Mononuclear cell (primary cell): ENCODE data around the gene CMYA5. TPM values are rescaled to one million over a fixed set of nuclear protein-coding genes. Genes with fewer than 3 reads are reported as not detected.

Experiments
- H3K27me3 ChIP-seq: 2 replicates; pipeline ENCODE4 v1.6.0; 2011; ENCODE audit warnings: low read length, control low read depth; ENCODE audit not compliant: insufficient read depth
- H3K4me1 ChIP-seq: 2 replicates; pipeline ENCODE4 v1.5.1; 2011; ENCODE audit warnings: mild to moderate bottlenecking, low read length, control low read depth; ENCODE audit not compliant: insufficient read depth
- H3K4me3 ChIP-seq: 2 replicates; pipeline ENCODE4 v1.5.1; 2011; ENCODE audit warnings: mild to moderate bottlenecking, low read length, moderate library complexity
- H3K9me3 ChIP-seq: 2 replicates; pipeline ENCODE4 v1.5.1; 2011; ENCODE audit warnings: low read depth, mild to moderate bottlenecking, control low read depth, low read length
- total RNA-seq: library from RNA; depleted of rRNA; stranded (reverse); fragments of >200 nt; gene quantifications from one replicate; pipeline ENCODE4 v1.2.3, GENCODE V29; 2012

The CMYA5 gene
- total RNA-seq, 1 donor, result 0.21 TPM

DNA sequence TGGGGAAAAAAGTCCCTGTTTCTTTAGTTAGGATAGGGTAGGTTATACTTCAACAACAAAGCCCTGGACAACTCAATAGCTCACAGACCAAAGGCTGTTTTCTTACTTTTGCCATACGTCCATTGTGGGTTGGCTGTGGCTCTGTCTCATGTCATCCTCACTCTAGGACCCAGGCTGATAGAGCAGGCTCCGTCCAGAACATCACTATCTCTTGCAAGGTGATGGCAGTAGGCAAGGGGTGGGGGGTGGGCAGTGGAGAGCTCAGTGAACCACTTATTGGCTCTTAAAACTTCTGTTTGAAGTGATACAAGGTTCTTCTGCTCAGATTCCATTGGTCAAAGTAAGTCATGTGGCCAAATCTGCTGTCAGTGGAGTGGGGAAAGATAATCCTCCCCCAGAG lies 126.4 kb downstream of the CMYA5 start:
- H3K27me3 ChIP-seq, result no peaks in the 10 kb centered on the region

GRCh38 chr5:79820648-79821047 lies 131.0 kb downstream of the CMYA5 start:
- no peak overlapping the region for H3K4me3 ChIP-seq
- H3K4me1 ChIP-seq, result no peaks in the 10 kb centered on the region
- H3K9me3 ChIP-seq, result no peaks in the 10 kb centered on the region
- no peaks in the 10 kb centered on the region for H3K27me3 ChIP-seq

More for the DNA sequence above, 126.4 kb downstream of the CMYA5 start:
- H3K4me3 ChIP-seq, result no peak overlapping the region
- H3K9me3 ChIP-seq, result no peaks in the 10 kb centered on the region
- H3K4me1 ChIP-seq, result no peaks in the 10 kb centered on the region

- H3K4me3 ChIP-seq, result no peak overlapping the region
- H3K4me1 ChIP-seq, result no peaks in the 10 kb centered on the region
- no peaks in the 10 kb centered on the region for H3K27me3 ChIP-seq
- no peaks in the 10 kb centered on the region for H3K9me3 ChIP-seq
Observed at GRCh38 chr5:79824444-79824843, 134.8 kb downstream of the CMYA5 start.

- H3K9me3 ChIP-seq, result no peaks in the 10 kb centered on the region
- no peak overlapping the region for H3K4me3 ChIP-seq
- no peaks in the 10 kb centered on the region for H3K4me1 ChIP-seq
- no peaks in the 10 kb centered on the region for H3K27me3 ChIP-seq
Observed at GRCh38 chr5:79825802-79826201, 136.2 kb downstream of the CMYA5 start.

DNA sequence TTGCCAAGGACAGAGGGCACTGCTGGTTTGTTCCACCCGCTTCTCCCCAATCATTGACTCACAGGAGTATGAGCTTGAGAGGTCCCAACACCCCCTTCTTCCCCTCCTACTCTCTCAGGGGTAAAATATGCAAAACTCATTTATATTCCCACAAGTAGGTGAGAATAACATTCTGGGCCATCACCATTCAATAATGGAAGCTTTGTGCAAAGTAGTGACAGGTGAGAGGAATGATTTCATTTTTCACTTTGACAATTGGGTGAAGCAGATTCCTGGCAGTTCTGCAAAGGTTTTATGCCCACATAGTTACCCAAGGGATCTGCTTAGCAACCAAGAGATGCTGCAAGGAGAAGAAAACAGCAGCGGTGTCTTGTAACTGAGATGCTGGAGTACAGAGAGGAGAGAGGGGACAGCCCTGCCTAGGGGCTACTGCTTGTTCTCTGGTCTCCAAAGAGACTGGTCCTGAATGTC lies 137.6 kb downstream of the CMYA5 start:
- Histone ChIP-seq H3K9me3 (no peaks in the 10 kb centered on the region), H3K4me3 (no peak overlapping the region), H3K27me3 (no peaks in the 10 kb centered on the region), H3K4me1 (no peaks in the 10 kb centered on the region)

DNA sequence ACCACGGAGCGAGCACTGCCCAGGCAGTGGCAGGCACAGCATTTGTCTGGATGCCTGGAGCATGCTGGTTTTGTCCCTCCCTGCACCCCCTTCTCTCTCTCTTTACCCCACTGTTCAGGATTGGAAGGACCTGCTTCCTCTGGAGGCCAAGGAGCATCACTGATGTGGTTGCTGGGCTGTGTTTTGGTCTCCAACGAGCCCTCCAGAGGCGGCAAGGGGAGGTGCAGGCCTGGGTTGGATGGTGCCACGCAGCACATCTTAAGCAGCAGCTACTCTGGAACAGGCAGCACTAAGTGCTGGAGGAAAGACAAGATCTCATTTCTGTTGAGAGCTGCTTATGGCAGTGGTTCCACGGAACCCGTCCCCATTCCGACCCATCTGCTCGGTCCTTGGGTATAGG lies 139.6 kb downstream of the CMYA5 start:
- no peaks in the 10 kb centered on the region for H3K9me3 ChIP-seq
- no peaks in the 10 kb centered on the region for H3K27me3 ChIP-seq
- H3K4me1 ChIP-seq, result no peaks in the 10 kb centered on the region
- no peak overlapping the region for H3K4me3 ChIP-seq

DNA sequence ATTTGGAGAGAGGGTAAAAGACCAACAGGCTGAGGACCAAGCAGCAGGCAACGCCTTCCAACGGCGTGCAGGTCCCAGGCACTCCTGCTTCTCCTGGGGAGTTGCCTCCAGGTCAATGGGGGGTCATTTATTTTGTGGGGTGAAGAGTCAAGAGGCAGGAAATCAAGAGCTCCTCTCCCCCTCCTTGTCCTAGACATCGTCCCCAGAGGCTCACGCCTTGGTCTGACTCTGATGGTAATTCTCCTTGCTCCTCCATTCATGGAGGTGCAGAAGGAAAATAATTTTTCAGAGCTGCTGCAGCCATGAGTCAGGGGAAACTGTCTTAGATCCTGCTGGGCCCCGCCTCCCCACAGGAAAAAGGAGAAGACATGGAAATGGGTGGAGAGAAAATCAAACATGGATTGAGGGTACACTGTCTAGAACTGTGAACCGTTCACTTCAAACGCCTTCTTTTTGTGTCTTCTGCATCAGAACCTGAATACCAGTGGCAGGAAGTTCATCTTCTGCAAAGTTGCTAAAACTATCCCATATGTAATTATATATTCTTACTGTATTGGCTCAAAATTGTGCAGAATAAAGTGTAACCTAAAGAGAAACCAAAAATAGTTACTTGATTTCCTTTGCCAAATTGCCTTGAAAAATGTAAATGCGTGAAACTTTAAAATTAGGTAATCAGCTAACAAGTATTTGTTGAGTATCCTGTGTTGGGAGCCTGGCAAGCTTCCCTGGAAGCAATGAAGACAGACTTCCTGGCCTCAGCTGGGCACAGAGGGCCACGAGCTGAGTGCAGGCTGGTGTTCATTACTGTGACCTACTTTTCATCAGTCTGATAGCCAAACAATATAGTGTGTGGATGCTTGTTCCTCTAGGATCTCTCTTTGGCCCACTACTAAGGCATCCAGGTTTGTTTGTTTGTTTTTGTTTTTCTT lies 142.0 kb downstream of the CMYA5 start:
- Histone ChIP-seq H3K9me3 (no peaks in the 10 kb centered on the region), H3K27me3 (no peaks in the 10 kb centered on the region), H3K4me3 (no peak overlapping the region), H3K4me1 (no peaks in the 10 kb centered on the region)

GRCh38 chr5:79832911-79833310 lies 143.3 kb downstream of the CMYA5 start:
- no peak overlapping the region for H3K4me3 ChIP-seq
- H3K9me3 ChIP-seq, result no peaks in the 10 kb centered on the region
- no peaks in the 10 kb centered on the region for H3K4me1 ChIP-seq
- no peaks in the 10 kb centered on the region for H3K27me3 ChIP-seq

DNA sequence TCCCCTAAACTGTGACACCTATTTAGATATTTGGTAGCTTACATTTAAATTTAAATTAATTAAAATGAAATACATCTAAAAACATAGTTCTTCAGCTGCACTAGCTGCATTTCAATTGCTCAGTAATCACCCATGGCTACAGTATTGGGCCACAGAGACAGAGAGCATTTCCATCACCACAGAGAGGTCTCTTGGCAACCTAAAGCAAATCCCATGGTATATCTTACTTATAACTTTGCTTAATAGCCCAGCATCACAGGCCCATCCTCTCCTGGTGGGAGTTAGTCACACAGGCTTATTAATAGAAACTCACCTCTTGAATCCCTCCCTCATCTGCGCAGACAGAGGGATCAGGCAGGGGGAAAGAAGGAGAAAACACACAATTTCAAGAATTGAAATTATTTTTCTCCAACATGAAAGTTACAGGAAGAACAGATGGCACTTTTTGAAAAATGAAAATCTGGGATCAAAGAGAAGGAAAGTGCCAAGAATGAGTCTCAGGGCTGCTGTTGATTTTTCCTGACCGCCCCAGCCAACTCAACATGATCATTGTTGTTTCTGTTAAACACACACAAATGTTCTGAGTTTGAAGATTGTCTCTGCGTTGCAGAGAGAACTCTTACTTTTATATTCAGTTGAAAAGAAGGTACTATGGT lies 144.6 kb downstream of the CMYA5 start:
- Histone ChIP-seq H3K27me3 (no peaks in the 10 kb centered on the region), H3K4me3 (no peak overlapping the region), H3K9me3 (no peaks in the 10 kb centered on the region), H3K4me1 (no peaks in the 10 kb centered on the region)

GRCh38 chr5:79834754-79835714 lies 145.4 kb downstream of the CMYA5 start:
- Histone ChIP-seq H3K9me3 (no peaks in the 10 kb centered on the region), H3K27me3 (no peaks in the 10 kb centered on the region), H3K4me3 (no peak overlapping the region), H3K4me1 (no peaks in the 10 kb centered on the region)

DNA sequence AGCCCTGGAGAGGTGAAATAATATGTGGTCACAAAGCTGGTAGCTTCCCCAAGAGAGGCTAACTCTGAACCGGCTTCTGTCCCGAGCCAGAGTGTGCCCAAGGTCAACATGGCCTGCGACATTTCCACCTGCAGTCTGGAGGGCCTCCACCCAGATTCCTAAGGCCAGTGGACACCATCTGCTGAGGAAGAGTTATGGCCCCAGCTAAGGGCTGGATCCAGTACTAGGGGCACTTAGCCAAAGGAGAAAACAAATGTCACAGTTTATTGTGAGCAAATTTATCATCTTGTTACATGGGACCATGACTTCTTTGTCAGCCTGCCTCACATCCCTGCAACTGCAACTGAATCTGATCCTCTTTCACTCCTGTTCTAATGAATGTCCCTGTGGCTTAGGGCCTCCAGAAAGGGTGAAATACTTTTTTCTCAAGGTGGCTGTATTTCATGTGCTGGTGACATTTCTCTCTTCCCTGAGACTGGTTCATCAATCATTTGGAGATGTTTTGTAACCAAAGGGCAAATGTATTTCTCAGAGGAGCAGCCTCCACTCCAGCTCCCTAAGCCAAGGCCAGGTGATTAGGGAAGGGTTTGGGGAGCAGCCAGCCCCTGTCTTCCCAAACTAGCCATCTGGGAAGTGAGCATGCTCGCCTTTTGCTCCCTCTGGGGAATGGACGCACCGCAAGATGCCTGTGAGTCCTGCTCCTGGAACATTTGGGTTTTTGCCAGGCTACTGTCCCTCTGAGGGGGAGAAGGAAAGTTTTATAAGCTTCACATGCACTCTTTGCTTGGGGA lies 148.3 kb downstream of the CMYA5 start:
- Histone ChIP-seq H3K4me3 (no peak overlapping the region), H3K27me3 (no peaks in the 10 kb centered on the region), H3K9me3 (no peaks in the 10 kb centered on the region), H3K4me1 (no peaks in the 10 kb centered on the region)

DNA sequence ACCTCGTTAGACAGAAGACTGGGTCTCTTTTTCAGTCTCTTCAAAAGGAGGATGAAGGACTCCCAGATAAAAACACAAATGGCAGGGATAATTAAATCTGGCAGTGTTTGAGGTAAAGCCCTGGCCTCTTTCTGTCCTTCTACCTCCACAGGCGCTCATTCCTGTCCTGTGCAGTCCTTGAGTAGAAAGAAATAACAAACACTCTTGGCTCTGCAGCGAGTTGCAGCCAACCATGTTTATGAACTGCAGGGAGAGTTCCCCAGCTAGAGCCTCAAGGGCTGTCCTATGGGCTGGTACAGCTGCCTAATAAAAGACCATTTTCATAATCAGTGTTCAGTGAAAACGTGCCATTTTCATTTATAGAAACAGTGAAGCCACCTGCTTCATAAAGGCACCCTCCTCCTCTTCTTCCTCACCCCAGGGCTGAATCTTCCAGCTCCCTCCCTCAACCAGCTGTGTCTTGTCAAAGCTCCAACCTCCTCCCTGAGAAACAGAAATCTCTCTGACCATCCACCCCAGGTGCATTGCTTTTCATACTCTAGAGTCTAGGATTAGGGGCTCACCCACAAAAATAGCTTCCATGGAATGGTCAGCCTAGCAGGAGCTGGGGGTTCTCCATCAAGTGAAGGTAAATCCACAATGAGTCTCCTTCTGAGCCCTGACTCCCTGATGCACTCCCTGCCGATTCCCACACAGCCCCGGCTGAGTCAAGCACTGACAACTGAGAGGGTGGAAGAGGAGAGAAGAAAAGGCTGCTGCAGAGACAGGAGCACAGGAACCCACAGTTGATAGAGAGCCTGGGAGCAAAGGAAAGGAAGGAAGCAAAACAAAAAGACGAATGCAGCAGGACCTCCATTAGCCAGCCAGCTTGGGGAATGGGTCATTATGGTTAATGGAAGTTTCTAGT lies 150.7 kb downstream of the CMYA5 start:
- no peaks in the 10 kb centered on the region for H3K9me3 ChIP-seq
- no peak overlapping the region for H3K4me3 ChIP-seq
- no peaks in the 10 kb centered on the region for H3K27me3 ChIP-seq
- H3K4me1 ChIP-seq, result no peaks in the 10 kb centered on the region

DNA sequence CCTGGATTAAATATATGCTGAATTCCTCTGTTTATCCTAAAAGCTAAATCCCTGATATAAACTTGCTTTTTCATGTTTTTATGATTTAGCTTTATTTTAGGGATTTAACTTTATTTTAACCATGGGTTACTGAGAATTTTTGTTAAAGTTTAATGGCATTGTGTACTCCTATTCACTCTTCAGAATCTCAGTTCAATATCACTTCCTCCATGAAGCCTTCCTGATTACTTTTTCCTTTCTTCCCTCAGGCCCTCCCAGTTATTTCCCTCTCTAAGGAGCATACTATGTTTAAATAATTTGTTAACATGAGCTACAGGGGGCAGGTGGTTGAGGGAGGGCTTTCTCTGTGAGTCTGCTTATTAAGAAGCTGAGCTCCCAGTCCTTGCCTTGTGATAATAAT lies 151.5 kb downstream of the CMYA5 start:
- H3K4me3 ChIP-seq, result no peak overlapping the region
- no peaks in the 10 kb centered on the region for H3K9me3 ChIP-seq
- no peaks in the 10 kb centered on the region for H3K4me1 ChIP-seq

More for the DNA sequence above, 151.5 kb downstream of the CMYA5 start:
- no peaks in the 10 kb centered on the region for H3K27me3 ChIP-seq
